GM19452 (cell line): Measurements from ENCODE around the gene WFDC12.
"Not testable (repeated sequence)": the region's sequence is repeated elsewhere in the genome, so short reads cannot be mapped to it uniquely, and the experiment has no call there.

Source experiments
- ATAC-seq: cut with Tn5 transposase; IDR thresholded peaks from one replicate; pipeline ENCODE4 v1.9.1; 2021; ENCODE audit not compliant: unreplicated experiment

Gene WFDC12, protein sequence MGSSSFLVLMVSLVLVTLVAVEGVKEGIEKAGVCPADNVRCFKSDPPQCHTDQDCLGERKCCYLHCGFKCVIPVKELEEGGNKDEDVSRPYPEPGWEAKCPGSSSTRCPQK

DNA sequence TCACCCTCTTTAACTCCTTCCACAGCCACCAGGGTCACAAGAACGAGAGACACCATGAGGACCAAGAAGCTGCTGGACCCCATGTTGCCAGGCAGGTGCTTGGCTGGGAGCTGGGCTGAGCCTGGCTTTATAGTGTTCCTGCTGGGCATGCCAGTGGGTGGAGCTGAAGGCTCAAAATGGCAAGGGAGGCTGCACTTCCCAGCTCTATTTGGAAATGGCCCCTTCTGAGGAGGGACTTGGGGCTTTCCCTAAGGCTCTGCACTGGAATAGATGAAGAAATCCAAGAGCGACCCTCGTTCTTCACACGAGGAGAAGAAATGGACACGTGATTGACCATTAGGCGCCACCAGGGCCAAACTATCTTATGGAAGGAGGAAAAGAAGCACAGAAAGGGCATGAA is at the start of gene WFDC12:
Gene WFDC12, minus strand, starts transcription at position 101 of the 400 bp plus-strand sequence. Its CDS starts 18 bp downstream, at position 83.
- ATAC-seq: no peak

DNA sequence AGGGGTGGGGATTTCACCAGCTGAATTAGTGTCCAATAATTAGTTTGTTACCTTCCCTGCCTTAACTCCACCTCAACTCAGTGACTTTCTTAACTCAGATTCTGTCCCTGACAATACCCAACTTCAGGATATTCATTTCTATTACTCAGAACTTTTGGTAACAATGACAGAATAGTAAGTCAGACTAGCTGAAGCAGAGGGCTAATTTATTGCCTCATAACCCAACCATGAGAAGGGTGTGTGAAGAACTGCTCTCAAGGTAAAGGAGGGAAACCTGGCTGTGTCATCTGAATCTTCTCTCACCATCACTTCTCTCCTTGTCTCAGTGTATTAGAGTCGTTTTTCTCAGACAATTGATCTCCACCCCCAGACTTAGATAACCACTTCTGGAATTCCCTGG is 49.3 kb upstream of the WFDC12 start:
- ATAC-seq: no peak

DNA sequence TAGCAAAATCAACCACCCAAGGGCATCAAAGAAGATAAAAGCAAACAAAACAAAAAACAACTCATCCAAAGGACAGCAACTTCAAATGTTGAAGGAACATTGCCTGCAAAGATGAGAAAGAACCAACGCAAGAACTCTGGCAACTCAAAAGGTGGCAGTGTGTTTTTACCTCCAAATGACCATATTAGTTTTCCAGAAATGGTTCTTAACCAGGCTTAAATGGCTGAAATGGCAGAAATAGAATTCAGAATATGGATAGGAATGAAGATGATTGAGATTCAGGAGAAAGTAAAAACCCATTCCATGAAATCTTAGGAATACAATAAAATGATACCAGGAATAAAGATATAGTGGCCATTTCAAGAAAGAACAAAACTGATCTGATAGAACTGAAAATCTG is 40.6 kb upstream of the WFDC12 start:
- no peak for ATAC-seq

DNA sequence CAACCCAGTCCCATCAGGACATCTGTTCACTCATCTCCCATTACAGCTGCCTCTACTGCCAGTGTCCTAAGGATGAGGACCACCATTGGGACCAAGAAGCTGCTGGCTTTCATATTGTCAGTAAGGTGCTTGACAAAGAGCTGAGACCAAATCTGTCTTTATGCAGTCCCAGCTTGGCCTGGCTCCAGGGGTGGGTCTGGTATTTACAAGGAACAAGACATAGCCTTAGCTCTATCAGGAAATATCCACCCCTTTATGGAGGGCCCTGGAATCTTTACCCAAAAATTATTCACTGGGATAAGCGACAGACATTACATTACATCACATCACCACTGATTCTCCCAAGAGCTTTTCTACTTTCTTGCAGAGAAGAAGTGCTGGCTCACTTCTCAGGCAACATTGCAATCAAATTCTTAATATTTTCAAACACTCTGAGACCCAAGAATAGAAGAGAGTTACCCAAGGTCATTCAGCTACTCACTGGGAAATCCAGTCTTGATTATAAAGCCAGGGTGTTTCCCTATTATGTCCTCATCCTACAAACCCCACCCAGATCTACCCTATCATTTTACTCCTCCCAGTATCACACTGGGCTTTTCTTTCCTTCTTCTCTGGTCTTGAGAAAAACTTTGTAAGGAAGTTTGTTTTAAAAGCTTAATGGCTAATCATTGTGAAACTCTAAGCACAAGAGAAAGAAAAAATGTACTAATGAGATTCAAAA is 39.0 kb upstream of the WFDC12 start:
- ATAC-seq: no peak

DNA sequence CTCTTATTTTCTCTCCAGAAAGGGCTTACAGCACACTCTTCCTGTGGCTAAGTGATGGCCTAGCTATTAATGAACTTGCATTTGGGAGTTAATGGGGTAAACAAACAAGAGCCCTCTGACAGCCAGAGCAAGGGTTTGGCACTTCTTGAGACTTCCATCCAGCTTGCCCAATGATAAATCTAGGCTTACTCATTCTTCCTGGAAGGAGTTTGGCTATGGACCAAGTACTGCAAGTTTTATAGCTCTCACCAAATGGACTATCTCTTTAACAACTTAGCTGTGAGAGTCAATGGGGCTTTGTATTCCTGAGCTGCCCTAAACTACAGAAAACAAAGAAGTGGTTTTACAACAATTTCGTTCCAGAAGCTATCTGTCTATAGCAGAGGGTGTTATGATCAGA is 33.7 kb upstream of the WFDC12 start:
- ATAC-seq: no peak

DNA sequence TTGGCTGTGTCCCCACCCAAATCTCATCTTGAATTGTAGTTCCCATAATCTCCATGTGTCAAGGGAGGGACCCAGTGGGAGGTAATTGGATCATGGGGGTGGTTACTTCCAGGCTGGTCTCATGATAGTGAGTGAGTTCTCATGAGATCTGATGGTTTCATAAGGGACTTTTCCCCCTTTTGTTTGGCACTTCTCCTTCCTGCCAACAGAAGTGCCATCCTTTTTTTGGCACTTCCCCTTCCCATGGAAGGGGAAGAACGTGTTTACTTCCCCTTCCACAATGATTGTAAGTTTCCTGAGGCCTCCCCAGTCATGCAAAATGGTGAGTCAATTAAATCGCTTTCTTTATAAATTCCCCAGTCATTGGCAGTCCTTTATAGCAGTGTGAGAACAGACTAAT is 32.4 kb upstream of the WFDC12 start:
- ATAC-seq: no peak

DNA sequence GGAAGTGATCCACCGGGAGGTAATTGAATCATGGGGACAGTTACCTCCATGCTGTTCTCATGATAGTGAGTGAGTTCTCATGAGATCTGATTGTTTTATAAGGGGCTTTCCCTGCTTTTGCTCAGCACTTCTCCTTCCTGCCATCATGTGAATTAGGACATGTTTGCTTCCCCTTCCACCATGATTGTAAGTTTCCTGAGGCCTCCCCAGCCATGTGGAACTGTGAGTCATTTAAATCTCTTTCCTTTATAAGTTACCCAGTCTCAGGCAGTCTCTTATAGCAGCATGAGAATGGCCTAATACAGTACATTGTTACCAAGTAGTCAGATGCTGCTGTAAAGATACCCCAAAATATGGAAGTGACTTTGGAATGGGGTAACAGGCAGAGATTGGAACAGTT is 30.5 kb upstream of the WFDC12 start:
- not testable (repeated sequence) for ATAC-seq

DNA sequence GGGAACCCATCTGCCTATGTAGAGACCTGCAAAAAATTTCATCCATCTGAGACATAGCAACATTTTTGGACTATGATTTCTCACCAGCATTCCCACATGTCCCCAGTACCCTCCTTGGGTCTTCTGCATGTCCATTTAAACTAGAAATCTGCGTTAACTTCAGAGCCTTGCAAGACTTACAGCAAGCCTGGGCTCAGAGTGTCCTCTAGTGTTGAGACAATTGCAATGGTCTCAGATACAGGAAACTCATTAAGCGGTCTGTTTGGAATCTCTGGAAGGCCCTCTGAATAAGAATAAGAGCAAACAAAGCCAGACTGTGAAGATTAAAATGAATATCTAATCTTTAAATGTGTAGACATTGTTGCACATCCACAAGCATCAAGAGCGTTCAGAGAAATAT is 29.9 kb upstream of the WFDC12 start:
- ATAC-seq: no peak

DNA sequence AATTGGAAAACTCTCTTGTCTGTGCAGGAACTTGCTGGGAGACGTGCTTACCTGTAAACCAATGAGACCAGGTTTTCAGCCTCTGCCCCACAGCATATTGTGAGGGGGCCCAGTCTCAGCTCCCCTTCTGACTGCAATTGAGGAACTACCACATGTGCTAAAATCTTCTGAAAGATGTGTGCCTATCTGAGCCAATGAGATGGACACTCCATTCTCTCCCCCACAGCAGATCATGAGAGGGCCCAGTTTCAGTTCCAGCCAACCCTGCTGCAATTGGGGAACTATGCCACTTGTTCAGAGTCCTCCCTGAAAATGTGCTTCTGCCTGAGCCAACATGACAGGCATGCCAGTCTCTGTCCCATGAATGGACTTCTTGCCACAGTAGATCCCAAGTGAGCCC is 29.5 kb upstream of the WFDC12 start:
- ATAC-seq: no peak

DNA sequence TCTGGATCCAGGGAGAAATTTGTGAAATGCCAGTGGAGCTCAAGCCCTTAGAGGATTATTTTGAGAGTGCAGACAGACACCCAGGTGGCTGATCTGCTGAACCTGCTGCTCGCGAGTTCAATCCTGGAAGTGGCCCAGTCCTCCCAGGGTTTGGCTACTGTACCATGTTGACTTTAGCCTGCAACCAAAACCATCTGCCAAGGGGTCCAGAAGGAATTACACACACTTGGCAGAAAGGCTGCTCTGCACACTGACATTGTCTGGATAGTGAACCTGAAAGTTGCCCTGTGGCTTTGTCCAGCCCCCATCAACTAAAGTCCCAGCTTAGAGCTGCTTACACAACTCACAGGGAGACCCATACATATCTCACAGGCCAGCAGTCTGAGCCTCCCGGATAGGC is 28.9 kb upstream of the WFDC12 start:
- no peak for ATAC-seq

DNA sequence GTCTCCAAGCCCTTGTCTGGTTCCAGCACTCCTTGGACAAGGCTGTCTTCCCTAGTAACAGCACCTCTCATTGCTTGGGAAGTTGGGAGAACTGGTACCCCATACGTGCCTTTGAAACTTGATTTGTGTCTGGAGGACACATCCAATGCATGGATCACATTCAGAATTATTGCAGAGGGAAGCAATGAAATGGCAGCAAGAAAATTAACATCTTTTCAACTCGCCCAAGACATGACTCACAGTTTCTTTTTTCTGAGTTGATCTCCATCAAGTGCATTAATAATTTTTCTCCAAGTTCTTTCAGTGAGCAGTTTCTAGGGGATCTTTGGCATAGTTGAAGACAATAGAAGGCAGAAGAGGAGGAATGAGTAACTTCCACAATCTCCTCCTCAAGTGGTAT is 28.1 kb upstream of the WFDC12 start:
- no peak for ATAC-seq

DNA sequence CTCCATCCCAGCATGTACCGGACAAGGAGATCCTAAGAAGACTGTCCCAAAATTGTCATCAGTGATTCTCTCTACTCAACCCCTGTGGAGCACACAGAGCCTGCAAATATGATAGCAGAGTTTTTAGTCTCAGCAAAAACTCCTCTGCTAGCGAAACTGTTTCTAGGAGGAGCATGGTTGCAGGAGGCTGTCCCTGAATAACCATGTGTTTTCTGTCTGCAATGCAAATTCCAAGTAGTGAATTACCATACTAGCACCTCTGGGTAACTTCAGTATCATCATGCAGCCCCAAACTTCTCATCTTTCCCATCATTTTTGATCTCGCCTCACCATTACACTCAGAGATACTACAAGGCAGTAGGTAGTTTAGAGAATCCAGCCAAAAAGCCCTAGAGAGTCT is 24.8 kb upstream of the WFDC12 start:
- no peak for ATAC-seq

DNA sequence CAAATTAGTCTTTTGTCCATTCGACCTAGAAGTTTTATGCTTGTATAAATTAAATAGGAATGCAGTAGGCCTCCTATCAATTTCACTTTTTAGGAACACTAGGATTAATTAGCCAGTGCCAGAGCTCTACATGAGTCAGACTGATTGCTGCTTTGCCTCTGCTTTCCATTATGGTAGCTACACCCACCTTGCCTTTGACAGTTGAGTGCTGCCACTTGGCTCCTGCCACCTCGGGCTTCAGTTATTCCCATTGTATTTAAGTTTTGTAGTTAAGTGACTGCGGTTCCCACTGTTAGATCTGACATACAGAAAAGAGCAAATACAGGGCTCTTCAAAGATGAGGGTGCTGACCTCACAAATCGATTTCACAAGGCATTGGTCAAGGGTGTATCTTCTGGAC is 16.6 kb upstream of the WFDC12 start:
- no peak for ATAC-seq

DNA sequence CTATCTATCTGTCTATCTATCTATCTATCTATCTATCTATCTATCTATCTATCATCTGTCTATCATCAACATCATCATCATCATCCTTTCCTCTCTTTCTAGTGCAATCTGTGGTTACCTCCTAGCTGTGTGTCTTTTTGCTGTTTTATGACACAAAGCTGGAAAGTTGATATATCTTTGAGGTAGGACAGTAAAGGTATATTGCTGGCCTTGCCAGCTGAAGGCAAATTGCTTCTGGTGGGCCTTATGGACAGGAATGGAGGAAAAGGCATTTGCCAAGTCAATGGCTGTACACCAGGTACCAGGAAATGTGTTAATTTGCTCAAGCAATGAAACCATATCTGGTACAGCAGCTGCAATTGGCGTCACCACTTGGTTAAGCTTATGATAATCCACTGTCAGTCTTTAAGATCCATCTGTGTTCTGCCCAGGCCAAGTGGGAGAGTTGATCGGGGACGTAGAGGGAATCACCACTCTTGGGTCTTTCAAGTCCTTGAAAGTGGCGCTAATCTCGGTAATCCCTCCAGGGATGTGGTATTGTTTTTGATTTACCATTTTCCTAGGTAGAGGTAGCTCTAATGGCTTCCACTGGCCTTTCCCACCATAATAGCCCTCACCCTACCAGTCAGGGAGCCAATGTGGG is 15.6 kb upstream of the WFDC12 start:
- ATAC-seq: not testable (repeated sequence)

DNA sequence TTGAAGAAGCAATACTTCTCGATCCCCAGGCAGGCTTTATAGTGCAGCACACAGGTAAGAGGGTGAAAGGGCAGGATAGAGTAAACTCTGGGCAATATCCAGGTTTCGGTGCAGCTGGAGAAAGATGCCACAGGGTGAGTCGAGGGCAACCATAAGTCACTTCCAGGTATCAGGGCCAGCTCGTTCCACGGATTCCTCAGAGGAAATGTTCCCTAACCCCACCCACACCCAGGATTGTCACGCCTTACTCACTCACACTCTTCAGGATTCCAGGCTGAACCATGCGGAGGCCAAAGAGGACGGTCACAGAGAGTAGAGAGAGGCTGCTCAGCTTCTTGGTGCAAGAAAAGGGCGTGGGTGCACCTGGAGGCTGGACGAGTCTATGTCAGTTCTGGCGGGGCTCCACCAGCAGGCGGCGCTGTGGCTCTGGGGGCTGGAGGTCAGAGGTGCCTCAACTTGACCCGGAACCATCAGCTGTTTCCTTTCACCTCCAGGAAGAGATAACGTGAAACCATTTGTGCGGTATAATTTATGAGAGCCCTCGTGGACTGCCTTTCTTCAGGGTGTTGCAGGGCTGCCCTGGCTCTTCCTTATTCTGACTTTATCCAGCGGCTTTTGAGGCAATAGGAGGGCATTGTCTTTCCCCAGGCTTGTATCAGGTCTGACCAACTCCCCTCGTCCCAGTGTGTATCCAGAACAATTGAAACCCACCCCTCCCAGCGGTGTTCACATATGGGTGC is 14.5 kb upstream of the WFDC12 start:
- ATAC-seq: no peak

DNA sequence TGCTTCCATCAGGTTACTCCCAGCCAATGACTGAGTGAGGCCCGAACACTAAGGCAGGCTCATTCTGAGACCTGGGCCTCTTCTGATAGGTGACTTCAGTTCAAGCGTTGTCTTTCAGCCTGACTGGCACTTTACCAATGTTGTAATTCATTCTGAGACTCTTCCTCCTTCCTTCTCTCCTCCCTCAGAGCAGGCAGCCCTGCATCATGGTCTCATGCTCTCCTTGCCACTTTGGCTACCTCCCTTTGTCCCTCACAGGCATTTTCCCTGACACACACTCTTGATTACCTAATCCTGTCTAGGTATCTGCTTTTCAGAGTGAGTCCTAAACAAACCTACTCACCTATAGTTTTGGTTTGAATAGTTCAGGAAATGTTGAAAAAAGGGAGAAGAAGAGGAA is 12.6 kb upstream of the WFDC12 start:
- ATAC-seq: no peak

DNA sequence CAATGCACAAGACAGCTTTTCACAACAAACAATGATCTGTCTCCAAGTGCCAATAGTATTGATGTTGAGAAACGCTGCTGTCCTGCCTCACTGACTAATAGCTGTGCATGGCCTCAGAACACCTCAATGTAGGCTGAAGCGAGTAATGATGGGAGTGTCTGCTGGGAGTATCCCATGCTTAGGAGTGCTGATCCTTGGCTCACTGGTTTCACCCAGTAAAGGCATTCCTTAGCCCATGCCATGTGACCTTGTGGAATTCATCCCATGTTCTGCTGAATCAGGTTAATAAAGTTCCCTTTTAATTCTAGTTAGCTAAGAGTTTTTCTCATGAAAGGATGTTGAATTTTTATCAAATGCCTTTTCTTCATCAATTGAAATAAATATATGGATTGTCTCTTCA is 3.8 kb upstream of the WFDC12 start:
- no peak for ATAC-seq

DNA sequence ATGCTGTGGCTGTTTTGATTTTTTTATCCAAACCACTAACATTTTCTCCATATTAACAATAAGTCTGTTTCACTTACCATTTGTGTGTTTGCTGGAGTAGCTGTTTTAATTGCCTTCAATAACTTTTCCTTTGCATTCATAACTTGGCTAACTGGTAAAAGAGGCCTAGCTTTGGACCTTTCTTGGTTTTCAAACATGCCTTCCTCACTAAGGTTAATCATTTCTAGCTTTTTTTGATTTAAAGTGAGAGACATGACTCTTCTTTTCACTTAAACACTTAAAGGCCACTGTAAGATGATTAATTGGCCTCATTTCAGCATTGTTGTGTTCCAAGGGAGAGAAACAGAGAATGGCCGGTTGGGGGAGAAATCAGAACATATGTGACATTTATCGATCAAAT is 2.9 kb downstream of the WFDC12 start:
- ATAC-seq: no peak

DNA sequence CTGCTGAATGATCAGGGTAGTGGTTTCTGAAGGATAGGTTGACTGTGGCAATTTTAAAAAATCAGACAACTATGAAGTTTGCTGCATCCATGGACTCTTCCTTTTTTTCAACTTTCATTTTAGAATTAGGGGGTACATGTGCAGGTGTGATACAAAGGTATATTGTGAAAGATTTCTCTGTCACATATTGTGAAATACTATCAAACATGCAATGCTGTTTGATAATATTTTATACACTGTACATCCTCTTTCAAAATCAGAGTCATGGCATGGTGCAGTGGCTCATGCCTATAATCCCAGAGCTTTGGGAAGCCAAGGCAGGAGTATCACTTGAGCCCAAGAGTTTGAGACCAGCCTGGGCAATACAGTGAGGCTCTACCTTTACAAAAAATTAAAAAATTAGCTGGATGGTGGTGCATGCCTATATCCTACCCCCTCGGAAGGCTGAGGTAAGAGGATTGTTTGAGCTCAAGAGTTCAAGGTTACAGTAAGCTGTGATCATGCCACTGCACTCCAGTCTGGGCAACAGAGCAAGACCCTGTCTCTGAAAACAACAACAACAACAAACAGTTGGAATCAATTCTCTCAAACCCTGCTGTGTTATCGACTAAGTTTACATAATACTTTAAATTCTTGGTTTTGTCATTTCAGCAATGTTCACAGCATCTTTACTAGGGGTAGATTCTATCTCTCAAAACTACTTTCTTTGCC is 4.6 kb downstream of the WFDC12 start:
- ATAC-seq: no peak

DNA sequence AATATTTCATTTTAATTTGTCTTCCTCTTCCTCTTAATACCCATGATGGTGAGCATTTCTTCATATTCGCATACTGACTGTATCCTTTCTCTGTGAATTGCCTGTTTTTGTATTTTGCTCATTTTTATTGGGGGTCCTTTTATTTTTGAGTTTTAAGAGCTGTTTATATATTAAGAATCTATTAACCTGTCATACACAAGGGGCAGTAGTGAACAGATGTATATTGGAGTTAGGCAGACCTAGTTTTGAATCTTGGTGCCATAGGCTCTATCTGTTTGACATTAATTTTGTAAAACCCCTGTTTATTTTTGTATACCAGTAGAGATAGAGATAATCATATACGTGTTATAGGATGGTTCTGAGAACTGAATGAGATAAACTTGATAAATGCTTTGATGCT is 6.2 kb downstream of the WFDC12 start:
- no peak for ATAC-seq

DNA sequence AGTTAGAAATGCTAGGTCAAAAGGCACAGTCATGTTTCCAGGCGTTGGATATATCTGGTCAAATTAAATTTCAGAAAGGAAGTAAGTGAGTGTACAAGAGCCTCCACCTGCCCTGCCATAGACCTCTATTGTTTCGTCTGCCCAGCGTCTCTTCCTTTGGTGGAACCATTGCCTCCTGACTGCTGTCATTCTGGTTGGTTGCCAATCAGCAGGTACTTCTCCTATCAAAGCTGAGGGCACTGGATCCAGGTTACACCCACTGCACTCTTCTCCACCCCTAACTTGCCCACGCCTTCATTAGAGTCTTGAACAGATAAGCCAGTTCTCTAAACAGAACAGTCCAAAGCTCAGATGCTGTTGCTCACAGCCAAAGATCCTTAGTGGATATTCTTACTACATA is 6.7 kb downstream of the WFDC12 start:
- ATAC-seq: no peak
